Measurements from ENCODE around the gene NLRC5. TPM values are rescaled to one million over a fixed set of nuclear protein-coding genes. Genes with fewer than 3 reads are reported as not detected.

Gene NLRC5
- total RNA-seq, 1 donor from 2014 or later: not detected

DNA sequence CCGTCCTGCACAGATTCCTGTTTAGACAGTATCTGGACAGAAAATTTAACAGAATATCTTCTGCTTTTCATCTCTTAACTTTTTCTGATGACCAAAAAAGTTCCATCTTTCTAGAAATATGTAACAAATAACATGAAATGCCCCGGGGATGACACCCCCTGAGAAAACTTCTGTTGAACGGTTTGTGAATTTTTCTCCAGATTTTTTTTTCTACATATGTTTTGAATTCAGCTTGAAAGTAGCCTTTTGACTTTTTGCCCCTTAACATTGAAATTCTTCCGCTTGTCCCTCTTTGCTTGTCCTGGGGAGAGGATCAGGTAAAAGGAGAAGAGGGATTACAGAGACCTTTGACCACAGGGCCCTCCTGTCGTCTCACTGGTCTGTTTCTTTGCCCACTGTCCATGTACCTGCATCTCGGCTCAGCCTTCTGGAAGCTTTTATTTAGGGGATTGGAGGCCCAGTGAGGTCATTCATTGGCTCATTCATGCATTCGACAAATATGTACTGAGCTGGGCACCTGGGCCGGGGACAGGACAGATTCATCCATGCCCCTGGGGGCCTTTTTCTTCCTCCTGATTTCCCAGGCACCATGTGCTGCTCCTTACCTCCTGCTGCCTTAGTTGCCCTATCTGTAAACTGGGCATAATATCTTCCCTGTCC lies 83.4 kb downstream of the NLRC5 start:
- no peaks in the 10 kb centered on the region for H3K9me3 Mint-ChIP-seq
- peaks cover 6% of the 10 kb centered on the region for H3K4me1 Mint-ChIP-seq
- H3K27ac Mint-ChIP-seq: no peak overlapping the region
- no peaks in the 10 kb centered on the region for H3K27me3 Mint-ChIP-seq (ENCODE audit: insufficient read depth, low read depth)
- no peak overlapping the region for H3K4me3 Mint-ChIP-seq
- Histone ChIP-seq H3K27me3 (no peaks in the 10 kb centered on the region), H3K36me3 (no peaks in the 10 kb centered on the region), H3F3A (ENCODE audit: low read depth) (no peaks in the 10 kb centered on the region), H3K79me2 (ENCODE audit: low read depth) (no peaks in the 10 kb centered on the region), H4K20me1 (ENCODE audit: low read depth) (no peaks in the 10 kb centered on the region), H3K4me2 (no peak overlapping the region), H3K27ac (no peak overlapping the region), H3K4me1 (peaks cover 6% of the 10 kb centered on the region), H3K4me3 (no peak overlapping the region), H2AFZ (replicated peaks) (no peak overlapping the region), H3K9me3 (ENCODE audit: low read depth) (no peaks in the 10 kb centered on the region), H3K9ac (no peak overlapping the region)
- DNase-seq (ENCODE audit: low spot score): no peak
- H3K36me3 Mint-ChIP-seq: no peaks in the 10 kb centered on the region
- TF ChIP-seq, protein P1, sequence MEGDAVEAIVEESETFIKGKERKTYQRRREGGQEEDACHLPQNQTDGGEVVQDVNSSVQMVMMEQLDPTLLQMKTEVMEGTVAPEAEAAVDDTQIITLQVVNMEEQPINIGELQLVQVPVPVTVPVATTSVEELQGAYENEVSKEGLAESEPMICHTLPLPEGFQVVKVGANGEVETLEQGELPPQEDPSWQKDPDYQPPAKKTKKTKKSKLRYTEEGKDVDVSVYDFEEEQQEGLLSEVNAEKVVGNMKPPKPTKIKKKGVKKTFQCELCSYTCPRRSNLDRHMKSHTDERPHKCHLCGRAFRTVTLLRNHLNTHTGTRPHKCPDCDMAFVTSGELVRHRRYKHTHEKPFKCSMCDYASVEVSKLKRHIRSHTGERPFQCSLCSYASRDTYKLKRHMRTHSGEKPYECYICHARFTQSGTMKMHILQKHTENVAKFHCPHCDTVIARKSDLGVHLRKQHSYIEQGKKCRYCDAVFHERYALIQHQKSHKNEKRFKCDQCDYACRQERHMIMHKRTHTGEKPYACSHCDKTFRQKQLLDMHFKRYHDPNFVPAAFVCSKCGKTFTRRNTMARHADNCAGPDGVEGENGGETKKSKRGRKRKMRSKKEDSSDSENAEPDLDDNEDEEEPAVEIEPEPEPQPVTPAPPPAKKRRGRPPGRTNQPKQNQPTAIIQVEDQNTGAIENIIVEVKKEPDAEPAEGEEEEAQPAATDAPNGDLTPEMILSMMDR (IDR thresholded peaks at IDR 0.05): no peak
- TF ChIP-seq EZH2phosphoT487 (IDR thresholded peaks at IDR 0.05): no peak
- no peak for TF ChIP-seq EZH2 (IDR thresholded peaks at IDR 0.05)

- Mint-ChIP-seq H3K4me1 (peaks cover 4% of the 10 kb centered on the region), H3K27me3 (ENCODE audit: insufficient read depth, low read depth) (peaks cover 4% of the 10 kb centered on the region), H3K27ac (no peak overlapping the region), H3K36me3 (no peaks in the 10 kb centered on the region), H3K4me3 (no peak overlapping the region), H3K9me3 (no peaks in the 10 kb centered on the region)
- H3K9me3 ChIP-seq (ENCODE audit: low read depth): no peaks in the 10 kb centered on the region
- H3K27ac ChIP-seq: no peak overlapping the region
- H3K36me3 ChIP-seq: no peaks in the 10 kb centered on the region
- H3K27me3 ChIP-seq: no peaks in the 10 kb centered on the region
- no peak overlapping the region for H3K4me2 ChIP-seq
- H4K20me1 ChIP-seq (ENCODE audit: low read depth): no peaks in the 10 kb centered on the region
- TF ChIP-seq EZH2 (IDR thresholded peaks at IDR 0.05): no peak
- TF ChIP-seq EZH2phosphoT487 (IDR thresholded peaks at IDR 0.05): no peak
- TF ChIP-seq, protein P1 (IDR thresholded peaks at IDR 0.05): no peak
- H3K4me3 ChIP-seq: no peak overlapping the region
- H3F3A ChIP-seq (ENCODE audit: low read depth): no peaks in the 10 kb centered on the region
- H3K9ac ChIP-seq: no peak overlapping the region
- H2AFZ ChIP-seq (replicated peaks): no peak overlapping the region
- H3K79me2 ChIP-seq (ENCODE audit: low read depth): no peaks in the 10 kb centered on the region
- H3K4me1 ChIP-seq: peaks cover 4% of the 10 kb centered on the region
- DNase-seq (ENCODE audit: low spot score): no peak
These were observed 88.4 kb downstream of the NLRC5 start for GRCh38 chr16:57077714-57078113.

DNA sequence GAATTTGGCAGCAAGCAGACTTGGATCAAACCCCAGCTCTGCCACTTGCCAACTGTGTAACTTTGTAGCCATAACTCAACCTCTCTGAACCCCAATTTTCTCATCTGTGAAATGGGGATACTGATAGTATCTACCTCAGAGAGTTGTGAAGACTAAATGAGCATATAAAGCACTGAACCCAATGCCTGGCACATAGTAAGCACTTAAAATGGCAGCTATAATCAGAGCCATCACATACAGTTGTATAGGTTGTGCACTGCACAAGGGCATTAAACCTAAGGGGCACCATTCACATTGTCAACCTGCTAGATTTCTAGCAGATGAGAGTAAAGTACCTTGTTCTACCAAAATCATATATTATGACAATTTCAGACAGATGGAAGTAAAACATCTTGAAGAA lies 92.4 kb downstream of the NLRC5 start:
- no peak overlapping the region for H3K27ac ChIP-seq

More for the DNA sequence above, 92.4 kb downstream of the NLRC5 start:
- Histone ChIP-seq H3K9me3 (ENCODE audit: low read depth) (no peaks in the 10 kb centered on the region), H2AFZ (replicated peaks) (no peak overlapping the region), H3K9ac (no peak overlapping the region), H3F3A (ENCODE audit: low read depth) (no peaks in the 10 kb centered on the region), H3K79me2 (ENCODE audit: low read depth) (no peaks in the 10 kb centered on the region), H3K4me3 (no peak overlapping the region), H4K20me1 (ENCODE audit: low read depth) (no peaks in the 10 kb centered on the region), H3K4me2 (no peak overlapping the region), H3K4me1 (no peaks in the 10 kb centered on the region), H3K36me3 (no peaks in the 10 kb centered on the region), H3K27me3 (no peaks in the 10 kb centered on the region)
- H3K27ac Mint-ChIP-seq: no peak overlapping the region
- H3K4me3 Mint-ChIP-seq: no peak overlapping the region
- TF ChIP-seq EZH2phosphoT487 (IDR thresholded peaks at IDR 0.05) (no peak), EZH2 (IDR thresholded peaks at IDR 0.05) (no peak)
- TF ChIP-seq, protein P1 (IDR thresholded peaks at IDR 0.05): no peak
- H3K27me3 Mint-ChIP-seq (ENCODE audit: insufficient read depth, low read depth): peaks cover 5% of the 10 kb centered on the region
- no peaks in the 10 kb centered on the region for H3K36me3 Mint-ChIP-seq
- peaks cover 8% of the 10 kb centered on the region for H3K4me1 Mint-ChIP-seq
- no peaks in the 10 kb centered on the region for H3K9me3 Mint-ChIP-seq
- DNase-seq (ENCODE audit: low spot score): no peak

Data from neural progenitor cell (in vitro differentiated cells).